Neural cell (in vitro differentiated cells): Measurements from ENCODE around the gene GOLPH3L. TPM values are rescaled to one million over a fixed set of nuclear protein-coding genes. Genes with fewer than 3 reads are reported as not detected.

Source experiments
- H2AFZ ChIP-seq: fragments of 200-600, 300-800 bp; sonication (generic), shearing (Covaris generic); 2 replicates; pipeline ENCODE4 v1.6.0; 2014; ENCODE audit warnings: low read depth, mild to moderate bottlenecking, antibody characterized with exemption, low read length, moderate library complexity
- H3F3A ChIP-seq: fragments of 200-600 bp; shearing (Covaris generic); 2 replicates; pipeline ENCODE4 v1.6.1; 2016; ENCODE audit warnings: mild to moderate bottlenecking, moderate library complexity, mixed read lengths, antibody characterized with exemption, low read length; ENCODE audit not compliant: insufficient read depth, poor library complexity, severe bottlenecking
- H3K27ac ChIP-seq: fragments of 200-600, 300-800 bp; sonication (generic), shearing (Covaris generic); 2 replicates; pipeline ENCODE4 v1.5.1; 2014; ENCODE audit warnings: mild to moderate bottlenecking, low read length, moderate library complexity
- H3K27me3 ChIP-seq: fragments of 300-800, 200-600 bp; sonication (generic), shearing (Covaris generic); 2 replicates; pipeline ENCODE4 v1.6.0; 2014; ENCODE audit warnings: mild to moderate bottlenecking, low read depth, low read length, moderate library complexity; ENCODE audit not compliant: insufficient read depth
- H3K36me3 ChIP-seq: fragments of 300-800, 200-600 bp; sonication (generic), shearing (Covaris generic); 2 replicates; pipeline ENCODE4 v1.5.1; 2014; ENCODE audit warnings: mild to moderate bottlenecking, antibody characterized with exemption, low read length, moderate library complexity; ENCODE audit not compliant: insufficient read depth
- H3K4me2 ChIP-seq: fragments of 300-800, 200-600 bp; sonication (generic), shearing (Covaris generic); 2 replicates; pipeline ENCODE4 v1.6.0; 2014; ENCODE audit warnings: mild to moderate bottlenecking, low read length
- H3K4me3 ChIP-seq: fragments of 300-800, 200-600 bp; sonication (generic), shearing (Covaris generic); 2 replicates; pipeline ENCODE4 v1.5.1; 2014; ENCODE audit warnings: mild to moderate bottlenecking, low read length, moderate library complexity
- H3K79me2 ChIP-seq: fragments of 200-600 bp; shearing (Covaris generic); replicated peaks from 2 replicates; pipeline ENCODE4 v1.6.0; 2014; ENCODE audit warnings: mild to moderate bottlenecking, low read length, moderate library complexity; ENCODE audit not compliant: insufficient read depth
- H3K9ac ChIP-seq: fragments of 300-800, 200-600 bp; sonication (generic), shearing (Covaris generic); 2 replicates; pipeline ENCODE4 v1.6.1; 2016; ENCODE audit warnings: mild to moderate bottlenecking, low read length, mixed read lengths
- H3K9me2 ChIP-seq: fragments of 200-600 bp; shearing (Covaris generic); 2 replicates; pipeline ENCODE4 v1.6.1; 2016; ENCODE audit warnings: mild to moderate bottlenecking, low read length, mixed read lengths; ENCODE audit not compliant: insufficient read depth
- H3K9me3 ChIP-seq: fragments of 200-600, 300-800 bp; sonication (generic), shearing (Covaris generic); 2 replicates; pipeline ENCODE4 v1.6.1; 2016; ENCODE audit warnings: mild to moderate bottlenecking, mixed run types, low read length, moderate library complexity, mixed read lengths
- H4K20me1 ChIP-seq: fragments of 200-600 bp; shearing (Covaris generic); 2 replicates; pipeline ENCODE4 v1.6.1; 2016; ENCODE audit warnings: mild to moderate bottlenecking, mixed run types; ENCODE audit not compliant: insufficient read depth
- EP300 ChIP-seq: fragments of 450-650 bp; conservative IDR thresholded peaks from 2 replicates; pipeline ENCODE4 v1.6.1; 2014; ENCODE audit warnings: antibody characterized with exemption, mild to moderate bottlenecking, moderate library complexity; ENCODE audit not compliant: poor library complexity, severe bottlenecking
- EZH2 ChIP-seq: fragments of 200-600, 300-800 bp; shearing (Covaris generic), sonication (generic); IDR thresholded peaks from 2 replicates; pipeline ENCODE4 v1.6.1; 2014; ENCODE audit warnings: antibody characterized with exemption, low read length, borderline replicate concordance, mild to moderate bottlenecking; ENCODE audit not compliant: insufficient read depth, poor library complexity, severe bottlenecking
- MXI1 ChIP-seq: fragments of 450-650 bp; conservative IDR thresholded peaks from 2 replicates; pipeline ENCODE4 v1.6.1; 2014; ENCODE audit warnings: antibody characterized with exemption, mild to moderate bottlenecking; ENCODE audit not compliant: poor library complexity, severe bottlenecking
- POLR2AphosphoS5 ChIP-seq: IDR thresholded peaks from 2 replicates; pipeline ENCODE4 v1.6.1; 2012
- RAD21 ChIP-seq: fragments of 450-650 bp; conservative IDR thresholded peaks from 2 replicates; pipeline ENCODE4 v1.6.1; 2014; ENCODE audit warnings: antibody characterized with exemption, mild to moderate bottlenecking, moderate library complexity
- REST ChIP-seq: IDR thresholded peaks from 2 replicates; pipeline ENCODE4 v1.6.1; 2012; ENCODE audit warnings: borderline replicate concordance
- SMC3 ChIP-seq: fragments of 450-650 bp; conservative IDR thresholded peaks from 2 replicates; pipeline ENCODE4 v1.6.1; 2014; ENCODE audit warnings: antibody characterized with exemption, mild to moderate bottlenecking, moderate library complexity; ENCODE audit not compliant: poor library complexity
- TAF1 ChIP-seq: IDR thresholded peaks from 2 replicates; pipeline ENCODE4 v1.6.1; 2012; ENCODE audit warnings: low read depth
- polyA plus RNA-seq: library from polyadenylated mRNA; depleted of rRNA; stranded (reverse); fragments of >200 nt; gene quantifications from 2 replicates; pipeline ENCODE4 v1.2.3, GENCODE V29; 2014
- TF ChIP-seq, protein P1 (sequence below): fragments of 450-650 bp; IDR thresholded peaks from 2 replicates; pipeline ENCODE4 v1.5.1; 2014; ENCODE audit warnings: antibody characterized with exemption, mild to moderate bottlenecking, moderate library complexity; ENCODE audit not compliant: poor library complexity, severe bottlenecking

The GOLPH3L gene
- polyA plus RNA-seq, 1 donor from 2014 or later, result 7.0 TPM

DNA sequence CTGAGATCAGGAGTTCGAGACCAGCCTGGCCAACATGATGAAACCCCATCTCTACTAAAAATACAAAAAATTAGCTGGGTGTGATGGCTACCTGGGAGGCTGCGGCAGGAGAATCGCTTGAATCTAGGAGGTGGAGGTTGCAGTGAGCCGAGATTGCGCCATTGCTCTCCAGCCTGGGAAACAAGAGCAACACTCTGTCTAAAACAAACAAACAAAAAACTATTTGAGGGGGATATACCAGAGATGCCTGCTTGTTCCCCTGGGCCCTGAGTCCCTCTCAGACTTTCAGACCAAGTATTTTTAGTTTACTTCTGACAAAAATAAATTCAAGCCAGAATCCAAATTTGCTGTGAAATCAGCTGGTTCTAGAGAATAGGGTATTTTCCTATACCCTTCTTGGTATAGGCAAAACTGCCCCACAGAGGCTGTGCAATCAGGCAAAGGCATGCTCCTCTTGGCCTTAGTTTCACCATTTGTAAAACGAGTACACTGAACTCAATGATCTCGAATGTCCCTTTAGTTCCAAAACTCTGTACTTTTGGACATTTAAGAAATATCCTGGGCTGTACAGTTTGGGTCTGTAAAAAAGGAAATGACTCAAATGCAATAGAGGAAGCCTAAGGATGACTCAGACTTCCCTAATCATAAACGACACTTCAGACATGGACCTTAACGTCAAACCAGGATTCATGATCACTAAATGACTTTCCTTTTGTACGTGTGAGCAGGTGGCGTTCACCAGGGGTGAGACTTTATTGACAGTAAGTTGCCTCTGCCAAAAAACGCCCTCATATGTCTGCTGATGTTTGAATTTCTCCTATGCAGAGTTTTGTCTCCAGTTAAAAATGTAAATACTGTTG is 83.7 kb downstream of the GOLPH3L start:
- H3K36me3 ChIP-seq, result peaks cover 4% of the 10 kb centered on the region
- H3K27ac ChIP-seq, result no peak overlapping the region
- no peaks in the 10 kb centered on the region for H3K79me2 ChIP-seq
- no peaks in the 10 kb centered on the region for H4K20me1 ChIP-seq
- H3F3A ChIP-seq, result no peaks in the 10 kb centered on the region
- TF ChIP-seq REST, result no peak
- TF ChIP-seq SMC3, result no peak
- TF ChIP-seq, protein P1, sequence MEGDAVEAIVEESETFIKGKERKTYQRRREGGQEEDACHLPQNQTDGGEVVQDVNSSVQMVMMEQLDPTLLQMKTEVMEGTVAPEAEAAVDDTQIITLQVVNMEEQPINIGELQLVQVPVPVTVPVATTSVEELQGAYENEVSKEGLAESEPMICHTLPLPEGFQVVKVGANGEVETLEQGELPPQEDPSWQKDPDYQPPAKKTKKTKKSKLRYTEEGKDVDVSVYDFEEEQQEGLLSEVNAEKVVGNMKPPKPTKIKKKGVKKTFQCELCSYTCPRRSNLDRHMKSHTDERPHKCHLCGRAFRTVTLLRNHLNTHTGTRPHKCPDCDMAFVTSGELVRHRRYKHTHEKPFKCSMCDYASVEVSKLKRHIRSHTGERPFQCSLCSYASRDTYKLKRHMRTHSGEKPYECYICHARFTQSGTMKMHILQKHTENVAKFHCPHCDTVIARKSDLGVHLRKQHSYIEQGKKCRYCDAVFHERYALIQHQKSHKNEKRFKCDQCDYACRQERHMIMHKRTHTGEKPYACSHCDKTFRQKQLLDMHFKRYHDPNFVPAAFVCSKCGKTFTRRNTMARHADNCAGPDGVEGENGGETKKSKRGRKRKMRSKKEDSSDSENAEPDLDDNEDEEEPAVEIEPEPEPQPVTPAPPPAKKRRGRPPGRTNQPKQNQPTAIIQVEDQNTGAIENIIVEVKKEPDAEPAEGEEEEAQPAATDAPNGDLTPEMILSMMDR, result no peak
- TF ChIP-seq EZH2, result no peak
- TF ChIP-seq POLR2AphosphoS5, result no peak
- no peak for TF ChIP-seq EP300
- TF ChIP-seq RAD21, result no peak
- no peak for TF ChIP-seq TAF1
- no peak for TF ChIP-seq MXI1
- no peak overlapping the region for H3K4me2 ChIP-seq
- H2AFZ ChIP-seq, result no peak overlapping the region
- H3K9ac ChIP-seq, result no peak overlapping the region
- no peaks in the 10 kb centered on the region for H3K9me2 ChIP-seq
- no peaks in the 10 kb centered on the region for H3K27me3 ChIP-seq
- H3K9me3 ChIP-seq, result no peaks in the 10 kb centered on the region
- no peak overlapping the region for H3K4me3 ChIP-seq

GRCh38 chr1:150612014-150612345 is 85.0 kb downstream of the GOLPH3L start:
- no peak overlapping the region for H3K9ac ChIP-seq
- H3K27me3 ChIP-seq, result no peaks in the 10 kb centered on the region
- H2AFZ ChIP-seq, result no peak overlapping the region
- H3K36me3 ChIP-seq, result peaks cover 4% of the 10 kb centered on the region
- H3F3A ChIP-seq, result no peaks in the 10 kb centered on the region
- H3K27ac ChIP-seq, result no peak overlapping the region
- H3K9me2 ChIP-seq, result no peaks in the 10 kb centered on the region
- H3K79me2 ChIP-seq, result no peaks in the 10 kb centered on the region
- H3K9me3 ChIP-seq, result no peaks in the 10 kb centered on the region
- H3K4me3 ChIP-seq, result no peak overlapping the region
- no peak for TF ChIP-seq MXI1
- no peak for TF ChIP-seq REST
- TF ChIP-seq, protein P1, result no peak
- no peak for TF ChIP-seq EZH2
- TF ChIP-seq EP300, result no peak
- TF ChIP-seq SMC3, result no peak
- no peak for TF ChIP-seq POLR2AphosphoS5
- no peak for TF ChIP-seq TAF1
- no peak for TF ChIP-seq RAD21
- H4K20me1 ChIP-seq, result no peaks in the 10 kb centered on the region
- H3K4me2 ChIP-seq, result no peak overlapping the region
